Heart left ventricle (tissue), 16 donors: Measurements from ENCODE around the gene SLC6A11. TPM values are rescaled to one million over a fixed set of nuclear protein-coding genes. Genes with fewer than 3 reads are reported as not detected.
A peak's percentile ranks its signal among the peaks of the same experiment; 100 is the strongest.

Experiments
- ATAC-seq, 4 donors: fragments of 200-7000 bp; cut with Tn5 transposase; one replicate each; pipeline ENCODE4 v1.9.1; 2020 to 2022; ENCODE audit warnings: moderate library complexity in 4 of 4, mild to moderate bottlenecking in 3 of 4, moderate number of reproducible peaks in 1 of 4
- DNase-seq, 5 donors: peaks; one replicate each; pipeline ENCODE4 v3.0.0-alpha.2; 2020
- H3K27ac ChIP-seq, 12 donors: fragments of 200-600 bp; sonication (generic) in 4 of 12; one replicate each; pipeline versions ENCODE4 v1.5.0 to v1.8.0; 2016 to 2022; ENCODE audit warnings: mild to moderate bottlenecking in 2 of 12
- H3K27me3 ChIP-seq, 9 donors: fragments of 200-600 bp; sonication (generic) in 2 of 9; one replicate each; pipeline versions ENCODE4 v1.5.1 to v1.8.0; 2016 to 2022; ENCODE audit warnings: mild to moderate bottlenecking in 3 of 9
- H3K36me3 ChIP-seq, 9 donors: fragments of 200-600 bp; sonication (generic) in 2 of 9; one replicate each; pipeline versions ENCODE4 v1.5.0 to v1.8.0; 2018 to 2022; ENCODE audit warnings: mild to moderate bottlenecking in 2 of 9
- H3K4me1 ChIP-seq, 12 donors: fragments of 200-600 bp; sonication (generic) in 4 of 12; one replicate each; pipeline versions ENCODE4 v1.5.0 to v1.8.0; 2016 to 2022; ENCODE audit warnings: mild to moderate bottlenecking in 3 of 12
- H3K4me3 ChIP-seq, 12 donors: fragments of 200-600 bp; sonication (generic) in 4 of 12; one replicate each; pipeline versions ENCODE4 v1.5.0 to v1.8.0; 2017 to 2022; ENCODE audit warnings: mild to moderate bottlenecking in 9 of 12, moderate library complexity in 4 of 12
- H3K9me3 ChIP-seq, 12 donors: fragments of 200-600 bp; sonication (generic) in 4 of 12; one replicate each; pipeline versions ENCODE4 v1.5.0 to v1.8.0; 2016 to 2022; ENCODE audit warnings: mild to moderate bottlenecking in 1 of 12
- CTCF ChIP-seq, 12 donors: fragments of 200-600 bp; sonication (generic) in 4 of 12; IDR thresholded peaks; one replicate each; pipeline versions ENCODE4 v1.5.0 to v1.8.0; 2018 to 2022; ENCODE audit warnings: antibody characterized with exemption in 12 of 12, mild to moderate bottlenecking in 5 of 12
- POLR2A ChIP-seq, 2 donors: fragments of 450-650 bp; IDR thresholded peaks; one replicate each; pipeline ENCODE4 v1.6.1; 2017; ENCODE audit warnings: antibody characterized with exemption in 2 of 2, mild to moderate bottlenecking in 2 of 2, moderate library complexity in 2 of 2
- WGBS, 4 donors: extraction: QIAGEN DNeasy Blood & Tissue Kit in 2 of 4; methylation state at CpG; one replicate each; pipeline versions ENCODE4 v1.1.5 to v1.1.7; 2013 to 2018; 5-methylcytosine and 5-hydroxymethylcytosine counted together
- intact Hi-C, 10 donors: fragments of 100-400 bp; cut with DNase I; formaldehyde crosslinking; loops; one replicate each; pipeline versions ENCODE4 v1.11.1 to v1.14.2; 2022
- polyA plus RNA-seq, 2 donors: library from polyadenylated mRNA; stranded (reverse); fragments of 200-250 nt; gene quantifications; one replicate each; pipeline ENCODE4 v1.2.3, GENCODE V29; 2013
- total RNA-seq, 9 donors: library from RNA; depleted of rRNA in 2 of 9; stranded (reverse); fragments of >200 nt in 2 of 9; fragmentation: NEBNext Ultra II Directional in 3 of 9; extraction: Animal tissue kit (Norgen Biotek cat#: 25700) in 3 of 9; gene quantifications; one replicate each; pipeline versions ENCODE4 v1.1.0 to v1.2.4, GENCODE V29; 2016 to 2023
- donor health status: ischemic (EF 13 %, LVEDD 7.1; RV severe dilation, severe dysfunction).
- donor health status: healthy with polysubstance abuse.
- donor health status: DM: no; HTN: yes; CAD: no.
- donor health status: DM: no; HTN: no; CAD: no.
- donor health status: ischemic (EF 25% LVEDD 6.9; RV normal size, moderate dysfunction).
- donor health status: ischemic (EF 25% LVEDD 5.7; RV mildly dilated, moderate dysfunction).
- donor health status: healthy.
- donor health status: DM: yes; HTN: yes; CAD: no.
- donor health status: ischemic (EF 35%, LVEDD 5.7; RV mildly dilated, moderate dysfunction).
- donor health status: nonischemic (EF 11% LVEDD 7.7; RV severe dilation, severe dysfunction).
- donor health status: DM: yes; HTN: yes; CAD: no.
- donor health status: PGD.
- donor health status: ischemic (EF 29% LVEDD 5.4; RV normal size, mild dysfunction).
- donor health status: nonischemic (EF 23%, LVEDD 6.1; RV moderate dilation, normal function).

Gene SLC6A11
- total and polyA plus RNA-seq, 11 donors: not detected

DNA sequence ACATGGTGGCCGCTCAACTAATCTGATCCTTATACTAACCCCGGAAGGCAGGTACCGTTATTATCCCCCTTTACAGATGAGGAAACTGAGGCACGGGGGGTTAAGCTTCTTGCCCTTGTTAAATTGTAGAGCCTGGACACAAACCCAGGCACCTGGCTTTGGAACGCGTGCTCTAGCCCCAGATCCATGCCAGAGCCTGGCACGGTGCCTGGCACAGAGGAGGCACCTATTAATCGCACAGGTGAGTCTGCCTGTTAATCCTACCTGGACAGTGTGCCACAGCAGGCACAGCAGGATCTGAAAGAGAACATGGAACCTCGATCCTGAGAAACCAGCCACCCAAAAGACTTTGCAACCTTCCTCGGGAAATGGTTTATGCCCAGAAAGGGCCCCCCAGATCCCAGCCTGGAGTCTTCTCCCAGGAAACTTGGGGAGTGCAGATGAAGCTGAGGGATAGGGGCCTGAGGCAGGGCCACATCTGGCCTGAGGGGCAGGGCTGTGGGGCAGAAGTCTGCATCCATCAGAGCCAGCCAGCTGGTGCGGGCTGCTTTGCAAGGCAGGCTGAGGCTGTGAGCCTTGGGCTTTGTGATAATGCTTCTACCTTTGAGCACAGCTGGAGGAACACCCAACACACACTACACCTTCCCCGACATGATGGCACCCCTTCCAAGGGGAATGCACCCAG is 121.3 kb downstream of the SLC6A11 start:
- Histone ChIP-seq H3K9me3 (peaks cover 0 to 3% (median 0%) of the 10 kb centered on the region in 12 donors), H3K4me1 (no peaks in the 10 kb centered on the region), H3K27ac (no peak overlapping the region), H3K27me3 (peaks cover 0 to 6% (median 0%) of the 10 kb centered on the region in 9 donors), H3K4me3 (no peak overlapping the region), H3K36me3 (no peaks in the 10 kb centered on the region)
- 82 to 86% (median 84%) methylated on average over 8 to 12 of the region's 12 CpGs for WGBS, 4 donors
- no peak for ATAC-seq
- intact Hi-C loops: no loop called here
- TF ChIP-seq POLR2A (IDR thresholded peaks at IDR 0.05): no peak
- DNase-seq: peak in 1 of 5 donors; percentile 9

DNA sequence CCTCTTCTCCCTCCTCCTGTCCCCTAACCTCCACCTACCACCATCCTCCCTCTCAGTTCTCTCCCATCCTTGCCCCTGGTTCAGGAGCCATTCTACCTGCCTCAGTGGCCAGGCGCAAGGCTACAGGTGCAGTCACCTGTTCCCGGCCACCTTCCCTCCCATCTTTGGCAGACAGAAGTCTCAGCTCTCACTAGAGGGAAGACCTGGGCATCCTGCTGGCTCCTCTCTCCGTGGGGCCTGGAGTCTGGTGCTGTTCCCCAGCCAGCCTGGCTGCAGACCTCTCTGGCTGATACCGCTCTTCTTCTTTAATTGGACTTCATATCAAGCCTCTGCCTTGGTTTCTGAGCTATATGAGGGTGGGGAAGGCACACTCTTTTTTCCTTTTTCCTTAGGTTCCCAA is 123.5 kb downstream of the SLC6A11 start:
- no peak for TF ChIP-seq POLR2A (IDR thresholded peaks at IDR 0.05)
- no peak for TF ChIP-seq CTCF (IDR thresholded peaks at IDR 0.05)
- H3K27me3 ChIP-seq: peaks cover 0 to 11% (median 0%) of the 10 kb centered on the region in 9 donors
- no peak overlapping the region for H3K4me3 ChIP-seq
- 79 to 95% (median 84%) methylated on average over 4 of the region's 4 CpGs for WGBS, 4 donors
- no peaks in the 10 kb centered on the region for H3K36me3 ChIP-seq
- peaks cover 0 to 7% (median 0%) of the 10 kb centered on the region in 12 donors for H3K9me3 ChIP-seq
- H3K27ac ChIP-seq: no peak overlapping the region
- ATAC-seq: no peak
- H3K4me1 ChIP-seq: no peaks in the 10 kb centered on the region
- DNase-seq: no peak
- intact Hi-C loops: no loop called here

DNA sequence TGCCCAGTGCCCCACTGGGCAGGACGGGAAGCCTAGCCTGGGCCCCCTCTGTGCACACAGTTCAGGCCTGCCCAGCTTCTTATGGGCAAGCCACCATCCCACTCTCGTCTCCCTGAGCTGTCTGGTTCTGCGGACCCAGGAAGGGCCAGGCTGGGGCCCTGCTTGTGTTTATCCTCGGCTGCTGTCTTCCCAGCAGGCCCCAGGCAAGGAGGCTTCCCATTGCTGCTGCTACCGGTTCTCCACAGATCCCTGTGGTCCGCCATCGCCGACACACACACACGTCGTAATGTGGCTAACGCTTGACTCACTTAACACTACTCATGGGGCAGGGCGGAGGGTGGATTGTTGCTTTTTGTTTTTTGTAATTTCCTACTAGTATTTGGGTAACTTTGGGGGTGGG is 124.1 kb downstream of the SLC6A11 start:
- peaks cover 0 to 7% (median 0%) of the 10 kb centered on the region in 12 donors for H3K9me3 ChIP-seq
- peaks cover 0 to 11% (median 0%) of the 10 kb centered on the region in 9 donors for H3K27me3 ChIP-seq
- WGBS, 4 donors: 78 to 85% (median 82%) methylated on average over 9 to 12 of the region's 12 CpGs
- ATAC-seq: no peak
- H3K27ac ChIP-seq: no peak overlapping the region
- peak in 1 of 5 donors; percentile 16 for DNase-seq
- no peak overlapping the region for H3K4me3 ChIP-seq
- no peaks in the 10 kb centered on the region for H3K36me3 ChIP-seq
- no peaks in the 10 kb centered on the region for H3K4me1 ChIP-seq
- intact Hi-C loops: loop anchor here in 4 of 10 donors (5.0 to 10.0 kb wide), 4 partner anchors 183 to 395 kb away; no protein-coding TSS in a partner anchor
- no peak for TF ChIP-seq CTCF (IDR thresholded peaks at IDR 0.05)
- no peak for TF ChIP-seq POLR2A (IDR thresholded peaks at IDR 0.05)

DNA sequence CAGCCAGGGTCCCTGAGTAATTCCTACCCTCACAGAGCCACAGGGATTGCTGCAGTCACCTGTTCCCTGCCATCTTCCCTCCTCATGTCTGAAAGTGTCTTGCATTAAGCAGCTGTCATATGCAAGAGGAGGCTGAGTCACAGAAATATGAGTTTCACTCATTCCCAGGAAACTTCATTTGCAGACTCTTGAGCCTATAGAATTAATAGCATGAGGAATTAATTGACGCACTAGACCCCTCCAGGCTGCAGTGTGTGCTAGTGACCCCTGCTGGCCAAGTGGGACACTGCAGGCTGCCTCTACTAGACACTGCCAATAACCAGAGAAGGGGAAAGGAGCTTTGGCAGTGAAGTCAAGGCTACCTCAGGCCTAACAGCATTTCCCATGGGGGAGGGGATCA is 125.9 kb downstream of the SLC6A11 start:
- Histone ChIP-seq H3K9me3 (peaks cover 0 to 7% (median 0%) of the 10 kb centered on the region in 12 donors), H3K4me1 (no peaks in the 10 kb centered on the region), H3K4me3 (no peak overlapping the region), H3K27ac (no peak overlapping the region), H3K27me3 (peaks cover 0 to 18% (median 0%) of the 10 kb centered on the region in 9 donors), H3K36me3 (no peaks in the 10 kb centered on the region)
- peak in 1 of 5 donors; percentile 14 for DNase-seq
- intact Hi-C loops: loop anchor here in 4 of 10 donors (5.0 to 10.0 kb wide), 4 partner anchors 185 to 393 kb away; no protein-coding TSS in a partner anchor
- TF ChIP-seq POLR2A (IDR thresholded peaks at IDR 0.05) (no peak), CTCF (IDR thresholded peaks at IDR 0.05) (peak; percentile 14 to 65 (median 46))
- 74 to 92% (median 85%) methylated on average over 1 of the region's 1 CpG for WGBS, 4 donors
- ATAC-seq: no peak
